ENCODE results near the gene DHPS. TPM values are rescaled to one million over a fixed set of nuclear protein-coding genes. Genes with fewer than 3 reads are reported as not detected.
"Not testable (repeated sequence)": the region's sequence is repeated elsewhere in the genome, so short reads cannot be mapped to it uniquely, and the experiment has no call there.

DHPS gene
- 70.5 TPM for total RNA-seq
- long read RNA-seq, transcript DHPS-221 (8 exons, 1,176 nt): minor isoform, 6 of 80 reads
- long read RNA-seq, transcript DHPS-201 (9 exons, 1,363 nt): major isoform, 47 of 80 reads
- long read RNA-seq, partial matches to known transcripts: 5 of 80 reads
- long read RNA-seq, other reads (novel, unspliced or antisense): 19 of 80 reads

GRCh38 chr19:12681074-12681987 lies at the start of gene DHPS:
Gene DHPS (minus strand): TSS chr19:12681880. CDS start chr19:12681766, 114 bp downstream.
- ATAC-seq (peak; percentile 91), DNase-seq (peak; percentile 92)
- H3K27ac ChIP-seq: peak within 1 kb of the TSS; percentile 98
- H3K9me3 ChIP-seq: no peaks in the 10 kb centered on the region
- H3K4me3 ChIP-seq: peak within 1 kb of the TSS; percentile 91
- intact Hi-C loops (cut with DNase I): no loop called here
- peaks cover 8% of the 10 kb centered on the region for H3K4me1 ChIP-seq
- no peak for TF ChIP-seq CTCF (IDR thresholded peaks at IDR 0.05)
- peaks cover 36% of the 10 kb centered on the region for H3K36me3 ChIP-seq
- no peaks in the 10 kb centered on the region for H3K27me3 ChIP-seq

- H3K4me3 ChIP-seq: no peak overlapping the region
- peaks cover 40% of the 10 kb centered on the region for H3K36me3 ChIP-seq
- H3K27ac ChIP-seq: no peak overlapping the region
- no peaks in the 10 kb centered on the region for H3K9me3 ChIP-seq
- intact Hi-C loops (cut with DNase I): no loop called here
- DNase-seq (no peak), ATAC-seq (no peak)
- H3K4me1 ChIP-seq: peaks cover 21% of the 10 kb centered on the region
- H3K27me3 ChIP-seq: no peaks in the 10 kb centered on the region
- TF ChIP-seq CTCF (IDR thresholded peaks at IDR 0.05): no peak
Observed at GRCh38 chr19:12731337-12731736, 49.7 kb upstream of the DHPS start.

- TF ChIP-seq CTCF (IDR thresholded peaks at IDR 0.05): no peak
- Histone ChIP-seq H3K27me3 (no peaks in the 10 kb centered on the region), H3K36me3 (peaks cover 40% of the 10 kb centered on the region), H3K9me3 (no peaks in the 10 kb centered on the region), H3K27ac (no peak overlapping the region), H3K4me1 (peaks cover 16% of the 10 kb centered on the region), H3K4me3 (no peak overlapping the region)
- ATAC-seq (no peak), DNase-seq (no peak)
- intact Hi-C loops (cut with DNase I): no loop called here
Observed at GRCh38 chr19:12730064-12730463, 48.4 kb upstream of the DHPS start.

- Histone ChIP-seq H3K27ac (no peak overlapping the region), H3K4me3 (no peak overlapping the region), H3K27me3 (no peaks in the 10 kb centered on the region), H3K4me1 (peaks cover 23% of the 10 kb centered on the region), H3K9me3 (no peaks in the 10 kb centered on the region), H3K36me3 (peaks cover 40% of the 10 kb centered on the region)
- intact Hi-C loops (cut with DNase I): no loop called here
- DNase-seq (no peak), ATAC-seq (no peak)
- TF ChIP-seq CTCF (IDR thresholded peaks at IDR 0.05): no peak
Observed at GRCh38 chr19:12727745-12728433, 46.2 kb upstream of the DHPS start.

- intact Hi-C loops (cut with DNase I): no loop called here
- H3K4me3 ChIP-seq: no peak overlapping the region
- no peaks in the 10 kb centered on the region for H3K27me3 ChIP-seq
- ATAC-seq (no peak), DNase-seq (no peak)
- peaks cover 17% of the 10 kb centered on the region for H3K4me1 ChIP-seq
- TF ChIP-seq CTCF (IDR thresholded peaks at IDR 0.05): no peak
- H3K36me3 ChIP-seq: peaks cover 35% of the 10 kb centered on the region
- no peak overlapping the region for H3K27ac ChIP-seq
- no peaks in the 10 kb centered on the region for H3K9me3 ChIP-seq
Observed at GRCh38 chr19:12726988-12727316, 45.3 kb upstream of the DHPS start.

GRCh38 chr19:12725612-12726011 lies 43.9 kb upstream of the DHPS start:
- H3K27ac ChIP-seq; H3K4me3 ChIP-seq; H3K9me3 ChIP-seq; ATAC-seq; intact Hi-C loops (cut with DNase I); H3K27me3 ChIP-seq; DNase-seq: not testable (repeated sequence)
- peaks cover 21% of the 10 kb centered on the region for H3K36me3 ChIP-seq
- peaks cover 29% of the 10 kb centered on the region for H3K4me1 ChIP-seq

Measured in upper lobe of right lung (tissue), 1 donor.